Mammary epithelial cell (primary cell): Measurements from ENCODE around the gene BIRC7.

Experiments
- CTCF ChIP-seq, 2 donors: IDR thresholded peaks in 1 of 2; conservative IDR thresholded peaks in 1 of 2; 2 replicates each; pipeline ENCODE4 v1.5.1; 2011 to 2012; ENCODE audit warnings: inconsistent platforms in 2 of 2, low read length in 2 of 2, mild to moderate bottlenecking in 2 of 2, control low read depth in 1 of 2, low read depth in 1 of 2; ENCODE audit not compliant: insufficient read depth in 1 of 2; ENCODE audit errors: extremely low read depth in 1 of 2
- EZH2 ChIP-seq: IDR thresholded peaks from 2 replicates; pipeline ENCODE4 v1.6.1; 2012; ENCODE audit warnings: low read length, inconsistent platforms, borderline replicate concordance

- TF ChIP-seq CTCF (conservative IDR thresholded peaks at IDR 0.05 in 1 of 2, IDR thresholded peaks at IDR 0.05 in 1 of 2; ENCODE audit: extremely low read depth in 1 of 2, insufficient read depth in 1 of 2, low read depth in 1 of 2, low read length in 2 of 2), result no peak
- TF ChIP-seq EZH2, result no peak
Measured at GRCh38 chr20:63244468-63244867, 8.8 kb downstream of the BIRC7 start.
